SU-DHL-6 (cell line): ENCODE results near the gene NOTCH3.

Experiments
- H2AFZ ChIP-seq: fragments of 200-600 bp; sonication (generic); 2 replicates; pipeline ENCODE4 v1.6.1; 2014; ENCODE audit warnings: low read depth, mild to moderate bottlenecking, moderate library complexity, mixed read lengths, antibody characterized with exemption, low read length; ENCODE audit not compliant: severe bottlenecking
- H3F3A ChIP-seq: fragments of 200-600 bp; shearing (Covaris generic); 2 replicates; pipeline ENCODE4 v1.6.0; 2016; ENCODE audit warnings: antibody characterized with exemption, mild to moderate bottlenecking; ENCODE audit not compliant: insufficient read depth
- H3K27ac ChIP-seq: fragments of 200-600 bp; sonication (generic); 2 replicates; pipeline ENCODE4 v1.5.1; 2016; ENCODE audit warnings: low read depth, mild to moderate bottlenecking, low read length, moderate library complexity, mixed read lengths
- H3K27me3 ChIP-seq: fragments of 200-600 bp; sonication (generic), shearing (Covaris generic); 2 replicates; pipeline ENCODE4 v1.6.0; 2014; ENCODE audit warnings: mild to moderate bottlenecking, low read length
- H3K36me3 ChIP-seq: fragments of 200-600 bp; sonication (generic); 2 replicates; pipeline ENCODE4 v1.6.1; 2014; ENCODE audit warnings: mild to moderate bottlenecking, low read length, mixed read lengths
- H3K4me2 ChIP-seq: fragments of 300-600, 200-600 bp; shearing (Covaris generic), sonication (generic); 2 replicates; pipeline ENCODE4 v1.6.0; 2014; ENCODE audit warnings: low read length, low read depth, mild to moderate bottlenecking; ENCODE audit not compliant: poor library complexity, severe bottlenecking
- H3K4me3 ChIP-seq: fragments of 200-600 bp; sonication (generic); 2 replicates; pipeline ENCODE4 v1.5.1; 2014; ENCODE audit warnings: antibody characterized with exemption, low read length, mild to moderate bottlenecking, mixed read lengths; ENCODE audit not compliant: insufficient read depth, poor library complexity, severe bottlenecking
- H3K79me2 ChIP-seq: fragments of 200-600 bp; sonication (generic); 2 replicates; pipeline ENCODE4 v1.6.1; 2014; ENCODE audit warnings: mild to moderate bottlenecking, low read length, moderate library complexity; ENCODE audit not compliant: insufficient read depth
- H3K9ac ChIP-seq: fragments of 200-600 bp; sonication (generic); 2 replicates; pipeline ENCODE4 v1.7.0; 2014; ENCODE audit warnings: mild to moderate bottlenecking, low read length
- H3K9me2 ChIP-seq: fragments of 200-600 bp; sonication (generic); replicated peaks from 2 replicates; pipeline ENCODE4 v1.6.1; 2014; ENCODE audit warnings: low read length; ENCODE audit not compliant: insufficient read depth
- H3K9me3 ChIP-seq: fragments of 200-600 bp; sonication (generic); 2 replicates; pipeline ENCODE4 v1.6.1; 2014; ENCODE audit warnings: low read length, mixed read lengths; ENCODE audit not compliant: insufficient read depth
- H4K20me1 ChIP-seq: fragments of 200-600 bp; sonication (generic); 2 replicates; pipeline ENCODE4 v1.6.1; 2014; ENCODE audit warnings: low read depth, mild to moderate bottlenecking, antibody characterized with exemption, low read length, moderate library complexity, mixed read lengths
- EZH2phosphoT487 ChIP-seq: fragments of 200-600 bp; sonication (generic), shearing (Covaris generic); conservative IDR thresholded peaks from 2 replicates; pipeline ENCODE4 v1.6.1; 2018; ENCODE audit warnings: mild to moderate bottlenecking, antibody characterized with exemption, low read length, moderate library complexity, mixed read lengths
- TF ChIP-seq, protein P1 (sequence below): fragments of 200-600 bp; sonication (generic); IDR thresholded peaks from one replicate; pipeline ENCODE4 v1.5.1; 2017; ENCODE audit warnings: antibody characterized with exemption, mild to moderate bottlenecking, low read length, moderate library complexity; ENCODE audit not compliant: insufficient read depth, poor library complexity, severe bottlenecking

Gene NOTCH3

DNA sequence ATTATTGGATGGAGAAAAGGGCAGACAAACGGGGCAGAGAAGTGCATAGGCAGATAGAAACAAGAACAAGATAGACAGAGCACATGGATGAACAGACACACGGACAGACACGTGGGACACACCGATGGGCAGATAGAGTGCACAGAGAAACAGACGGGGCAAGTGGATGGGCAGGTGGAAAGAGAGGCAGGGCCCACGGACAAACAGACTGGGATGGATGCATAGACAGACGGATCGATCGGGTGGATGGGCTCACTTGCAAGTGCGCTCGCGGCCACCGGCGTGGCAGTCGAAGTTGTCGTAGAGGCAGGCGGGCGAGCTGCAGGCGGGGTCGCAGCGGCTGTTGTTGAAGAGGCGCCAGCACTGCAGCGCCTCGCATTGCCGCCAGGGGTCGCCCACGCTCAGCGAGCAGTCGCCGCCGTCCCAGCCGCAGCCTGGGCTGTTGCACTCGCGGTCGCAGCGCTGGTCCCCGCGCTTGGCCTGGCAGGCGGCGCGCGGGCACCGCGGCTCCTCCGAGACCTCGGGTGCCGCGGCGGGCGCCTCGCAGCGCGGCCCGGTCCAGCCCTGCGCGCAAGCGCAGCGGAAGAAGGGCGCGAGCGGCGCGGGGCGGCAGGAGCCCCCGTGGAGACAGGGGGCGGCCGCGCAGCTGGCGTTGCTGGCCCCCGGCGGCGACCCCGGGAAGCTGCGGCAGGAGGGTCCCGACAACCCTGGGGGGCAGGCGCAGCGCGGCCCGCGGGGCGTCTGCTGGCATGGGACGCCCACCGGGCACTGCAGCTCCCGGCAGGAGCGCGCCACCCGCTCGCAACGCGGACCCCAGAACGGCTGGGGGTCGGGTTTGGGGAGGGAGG, 23.3 kb downstream of the NOTCH3 start:
- H3K27ac ChIP-seq: no peak overlapping the region
- H4K20me1 ChIP-seq: no peaks in the 10 kb centered on the region
- H3K36me3 ChIP-seq: no peaks in the 10 kb centered on the region
- H3K9me3 ChIP-seq: no peaks in the 10 kb centered on the region
- H3K9me2 ChIP-seq: no peaks in the 10 kb centered on the region
- H3K79me2 ChIP-seq: no peaks in the 10 kb centered on the region
- H3K27me3 ChIP-seq: no peaks in the 10 kb centered on the region
- peak overlapping the region; percentile 52 for H3K4me2 ChIP-seq
- H2AFZ ChIP-seq: peak overlapping the region; percentile 31
- H3K4me3 ChIP-seq: no peak overlapping the region
- peak overlapping the region; percentile 34; the same call in 1 of the 2 replicates for H3K9ac ChIP-seq
- H3F3A ChIP-seq: no peaks in the 10 kb centered on the region
- TF ChIP-seq EZH2phosphoT487: no peak
- TF ChIP-seq, protein P1, sequence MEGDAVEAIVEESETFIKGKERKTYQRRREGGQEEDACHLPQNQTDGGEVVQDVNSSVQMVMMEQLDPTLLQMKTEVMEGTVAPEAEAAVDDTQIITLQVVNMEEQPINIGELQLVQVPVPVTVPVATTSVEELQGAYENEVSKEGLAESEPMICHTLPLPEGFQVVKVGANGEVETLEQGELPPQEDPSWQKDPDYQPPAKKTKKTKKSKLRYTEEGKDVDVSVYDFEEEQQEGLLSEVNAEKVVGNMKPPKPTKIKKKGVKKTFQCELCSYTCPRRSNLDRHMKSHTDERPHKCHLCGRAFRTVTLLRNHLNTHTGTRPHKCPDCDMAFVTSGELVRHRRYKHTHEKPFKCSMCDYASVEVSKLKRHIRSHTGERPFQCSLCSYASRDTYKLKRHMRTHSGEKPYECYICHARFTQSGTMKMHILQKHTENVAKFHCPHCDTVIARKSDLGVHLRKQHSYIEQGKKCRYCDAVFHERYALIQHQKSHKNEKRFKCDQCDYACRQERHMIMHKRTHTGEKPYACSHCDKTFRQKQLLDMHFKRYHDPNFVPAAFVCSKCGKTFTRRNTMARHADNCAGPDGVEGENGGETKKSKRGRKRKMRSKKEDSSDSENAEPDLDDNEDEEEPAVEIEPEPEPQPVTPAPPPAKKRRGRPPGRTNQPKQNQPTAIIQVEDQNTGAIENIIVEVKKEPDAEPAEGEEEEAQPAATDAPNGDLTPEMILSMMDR: peak; percentile 63

DNA sequence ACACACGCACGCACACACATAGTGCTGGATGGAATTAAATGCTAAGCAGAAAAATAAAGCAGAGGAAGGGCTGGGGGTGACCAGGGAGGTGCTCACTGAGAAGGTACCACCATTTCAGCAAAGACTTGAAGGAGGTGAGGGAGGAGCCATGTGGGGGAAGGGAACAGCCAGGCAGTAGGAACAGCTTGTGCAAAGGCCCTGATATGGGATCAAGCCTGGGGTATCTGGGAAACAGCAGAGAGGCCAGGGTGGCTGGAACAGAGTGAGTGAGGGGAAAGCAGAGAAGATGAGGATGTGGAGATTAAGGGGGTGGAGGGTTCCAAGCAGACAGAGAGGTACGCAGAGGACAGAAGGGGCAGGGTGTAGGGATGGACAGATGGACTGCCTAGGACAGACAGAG, 25.2 kb downstream of the NOTCH3 start:
- Histone ChIP-seq H2AFZ (no peak overlapping the region), H3K27ac (no peak overlapping the region), H4K20me1 (no peaks in the 10 kb centered on the region), H3K4me3 (no peak overlapping the region), H3K79me2 (no peaks in the 10 kb centered on the region), H3K9ac (no peak overlapping the region), H3K4me2 (no peak overlapping the region), H3K36me3 (no peaks in the 10 kb centered on the region), H3K27me3 (no peaks in the 10 kb centered on the region), H3F3A (no peaks in the 10 kb centered on the region), H3K9me2 (no peaks in the 10 kb centered on the region), H3K9me3 (no peaks in the 10 kb centered on the region)
- TF ChIP-seq, protein P1: no peak
- TF ChIP-seq EZH2phosphoT487: no peak

DNA sequence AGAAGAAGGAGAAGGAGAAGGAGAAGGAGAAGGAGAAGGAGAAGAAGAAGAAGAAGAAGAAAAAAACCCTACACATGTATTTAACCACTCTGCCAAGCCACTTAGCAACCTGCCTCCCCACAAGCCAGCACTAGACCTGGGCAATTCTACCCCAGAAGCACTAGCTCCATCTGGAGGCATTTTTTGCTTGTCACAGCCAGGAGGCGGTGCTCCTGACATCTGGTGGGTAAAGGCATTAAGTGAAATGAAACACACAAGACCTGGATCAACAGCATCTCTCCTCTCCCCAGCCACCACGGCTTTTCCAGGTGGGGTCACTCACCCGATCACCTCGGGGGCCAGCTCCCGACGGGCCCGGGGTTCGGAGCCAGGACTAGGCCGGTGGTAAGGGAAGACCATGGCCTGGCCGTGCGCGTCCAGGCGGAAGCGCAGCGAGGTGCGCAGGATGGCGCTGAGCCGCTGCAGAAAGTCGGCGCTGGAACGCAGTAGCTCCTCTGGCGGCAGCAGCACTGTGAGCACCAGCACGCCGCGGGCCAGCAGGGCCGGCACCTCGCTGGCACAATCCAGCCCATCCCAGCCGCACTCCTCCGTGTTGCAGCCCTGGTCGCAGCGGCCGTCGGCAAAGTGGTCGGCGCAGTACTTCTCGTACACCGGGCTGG, 26.9 kb downstream of the NOTCH3 start:
- no peaks in the 10 kb centered on the region for H3K9me3 ChIP-seq
- no peak overlapping the region for H3K27ac ChIP-seq
- TF ChIP-seq, protein P1: peak; percentile 32
- no peak for TF ChIP-seq EZH2phosphoT487
- H3K9me2 ChIP-seq: no peaks in the 10 kb centered on the region
- H3K4me2 ChIP-seq: no peak overlapping the region
- H3K4me3 ChIP-seq: no peak overlapping the region
- H3K9ac ChIP-seq: no peak overlapping the region
- no peaks in the 10 kb centered on the region for H3K27me3 ChIP-seq
- H3K79me2 ChIP-seq: no peaks in the 10 kb centered on the region
- no peak overlapping the region for H2AFZ ChIP-seq
- no peaks in the 10 kb centered on the region for H3F3A ChIP-seq
- no peaks in the 10 kb centered on the region for H3K36me3 ChIP-seq
- H4K20me1 ChIP-seq: no peaks in the 10 kb centered on the region
